ENCODE data around the gene SH2D3C. TPM values are rescaled to one million over a fixed set of nuclear protein-coding genes. Genes with fewer than 3 reads are reported as not detected.

Gene SH2D3C
- total and polyA plus RNA-seq, 7 donors, result 1.4 to 11.3 (median 5.0) TPM

- intact Hi-C loops (cut with DNase I), result no loop called here
- 45 to 80% methylated on average over 8 of the region's 8 CpGs for WGBS, 2 donors
- Histone ChIP-seq H3K9me3 (no peaks in the 10 kb centered on the region), H3K4me3 (no peak overlapping the region), H3K4me1 (peaks cover 0 to 14% (median 13%) of the 10 kb centered on the region in 4 donors), H3K36me3 (no peaks in the 10 kb centered on the region), H3K27me3 (peaks cover 16 to 74% (median 45%) of the 10 kb centered on the region in 3 donors), H3K27ac (no peak overlapping the region)
- no peak for DNase-seq
- TF ChIP-seq POLR2AphosphoS5 (IDR thresholded peaks at IDR 0.05), result no peak
- TF ChIP-seq, protein P1, sequence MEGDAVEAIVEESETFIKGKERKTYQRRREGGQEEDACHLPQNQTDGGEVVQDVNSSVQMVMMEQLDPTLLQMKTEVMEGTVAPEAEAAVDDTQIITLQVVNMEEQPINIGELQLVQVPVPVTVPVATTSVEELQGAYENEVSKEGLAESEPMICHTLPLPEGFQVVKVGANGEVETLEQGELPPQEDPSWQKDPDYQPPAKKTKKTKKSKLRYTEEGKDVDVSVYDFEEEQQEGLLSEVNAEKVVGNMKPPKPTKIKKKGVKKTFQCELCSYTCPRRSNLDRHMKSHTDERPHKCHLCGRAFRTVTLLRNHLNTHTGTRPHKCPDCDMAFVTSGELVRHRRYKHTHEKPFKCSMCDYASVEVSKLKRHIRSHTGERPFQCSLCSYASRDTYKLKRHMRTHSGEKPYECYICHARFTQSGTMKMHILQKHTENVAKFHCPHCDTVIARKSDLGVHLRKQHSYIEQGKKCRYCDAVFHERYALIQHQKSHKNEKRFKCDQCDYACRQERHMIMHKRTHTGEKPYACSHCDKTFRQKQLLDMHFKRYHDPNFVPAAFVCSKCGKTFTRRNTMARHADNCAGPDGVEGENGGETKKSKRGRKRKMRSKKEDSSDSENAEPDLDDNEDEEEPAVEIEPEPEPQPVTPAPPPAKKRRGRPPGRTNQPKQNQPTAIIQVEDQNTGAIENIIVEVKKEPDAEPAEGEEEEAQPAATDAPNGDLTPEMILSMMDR (IDR thresholded peaks at IDR 0.05), result no peak
- TF ChIP-seq POLR2A (IDR thresholded peaks at IDR 0.05), result no peak
- TF ChIP-seq EP300 (IDR thresholded peaks at IDR 0.05), result no peak
These were observed 25.3 kb downstream of the SH2D3C start for GRCh38 chr9:127753148-127753547.

- DNase-seq, result no peak
- Histone ChIP-seq H3K4me1 (peaks cover 0 to 14% (median 13%) of the 10 kb centered on the region in 4 donors), H3K36me3 (no peaks in the 10 kb centered on the region), H3K9me3 (no peaks in the 10 kb centered on the region), H3K27ac (no peak overlapping the region), H3K4me3 (no peak overlapping the region), H3K27me3 (peaks cover 16 to 59% (median 45%) of the 10 kb centered on the region in 3 donors)
- intact Hi-C loops (cut with DNase I), result no loop called here
- TF ChIP-seq, protein P1 (IDR thresholded peaks at IDR 0.05), result no peak
- no peak for TF ChIP-seq POLR2AphosphoS5 (IDR thresholded peaks at IDR 0.05)
- no peak for TF ChIP-seq EP300 (IDR thresholded peaks at IDR 0.05)
- no peak for TF ChIP-seq POLR2A (IDR thresholded peaks at IDR 0.05)
- 16 to 63% methylated on average over 10 of the region's 10 CpGs for WGBS, 2 donors
These were observed 27.0 kb downstream of the SH2D3C start for GRCh38 chr9:127751269-127752054.

DNA sequence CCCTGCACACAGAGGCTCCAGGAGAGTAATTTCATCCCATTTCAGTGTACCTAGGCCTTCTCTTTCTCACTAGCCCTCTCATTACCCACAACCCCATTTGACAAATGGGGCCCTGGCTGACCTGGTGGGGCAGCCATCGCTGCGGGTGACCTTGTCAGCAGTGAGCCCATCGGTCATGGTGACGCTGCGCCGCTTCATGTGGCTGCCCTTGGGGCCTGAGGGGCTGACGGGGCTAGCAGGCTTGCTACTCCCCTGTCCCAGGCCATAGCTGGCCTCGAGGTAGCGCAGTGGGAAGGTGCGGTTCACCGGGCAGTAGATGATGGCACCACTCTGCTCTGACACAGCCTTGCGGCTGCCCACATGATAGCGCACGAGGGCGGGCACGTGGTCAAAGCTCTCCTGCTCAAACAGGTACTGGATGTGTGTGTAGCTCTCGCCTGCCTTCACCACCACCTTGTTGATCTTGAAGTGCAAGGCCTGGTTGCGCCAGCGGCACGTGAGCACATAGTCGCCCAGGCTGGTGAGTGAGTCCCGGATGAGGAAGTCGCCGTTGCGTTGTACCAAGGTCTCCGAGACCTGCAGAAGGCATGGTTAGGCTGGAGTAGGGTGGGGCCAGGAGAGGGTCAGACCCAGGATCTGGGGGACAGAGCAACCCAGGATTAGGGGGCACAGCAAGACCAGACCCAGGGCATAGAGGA lies 29.2 kb downstream of the SH2D3C start:
- WGBS, 2 donors, result 91 to 93% methylated on average over 26 of the region's 26 CpGs
- H3K4me1 ChIP-seq, result peaks cover 0 to 3% (median 2%) of the 10 kb centered on the region in 4 donors
- no peak overlapping the region for H3K27ac ChIP-seq
- H3K4me3 ChIP-seq, result no peak overlapping the region
- no peak for DNase-seq
- H3K27me3 ChIP-seq, result peaks cover 4 to 43% (median 24%) of the 10 kb centered on the region in 3 donors
- no peaks in the 10 kb centered on the region for H3K36me3 ChIP-seq
- no peaks in the 10 kb centered on the region for H3K9me3 ChIP-seq
- TF ChIP-seq POLR2A (IDR thresholded peaks at IDR 0.05) (no peak), EP300 (IDR thresholded peaks at IDR 0.05) (no peak), POLR2AphosphoS5 (IDR thresholded peaks at IDR 0.05) (no peak)
- TF ChIP-seq, protein P1 (IDR thresholded peaks at IDR 0.05), result no peak
- intact Hi-C loops (cut with DNase I), result no loop called here

DNA sequence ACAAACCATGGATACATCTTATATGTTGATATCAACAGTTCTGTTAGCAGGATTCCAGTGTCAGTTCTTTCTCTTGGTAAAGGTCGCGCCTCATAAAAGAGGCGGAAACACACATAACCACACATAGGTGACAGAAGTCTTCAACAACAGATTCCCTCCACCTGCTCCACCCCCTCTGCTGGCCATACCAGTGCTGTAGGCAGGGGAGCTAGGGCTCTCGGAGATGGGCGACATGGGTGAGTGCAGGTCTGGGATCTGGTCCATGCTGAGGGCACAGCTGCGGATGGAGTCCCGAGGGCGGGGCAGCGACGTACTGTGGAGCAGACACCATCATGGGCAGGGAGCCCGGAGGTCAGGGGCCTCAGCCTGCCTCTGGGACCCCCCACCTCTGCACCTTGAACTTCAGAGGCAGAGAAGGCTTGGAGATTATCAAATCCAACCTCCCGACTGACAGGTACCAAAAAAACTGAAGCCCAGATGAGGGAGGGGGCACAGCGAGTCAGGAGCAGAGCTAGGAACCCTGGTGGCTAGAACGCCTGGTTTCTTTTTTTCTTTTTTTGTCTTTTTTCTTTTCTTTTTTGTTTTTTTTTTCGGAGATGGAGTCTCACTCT lies 31.4 kb downstream of the SH2D3C start:
- Histone ChIP-seq H3K27ac (no peak overlapping the region), H3K4me3 (no peak overlapping the region), H3K27me3 (peaks cover 4 to 43% (median 20%) of the 10 kb centered on the region in 3 donors), H3K9me3 (no peaks in the 10 kb centered on the region), H3K4me1 (peaks cover 0 to 9% (median 5%) of the 10 kb centered on the region in 4 donors), H3K36me3 (no peaks in the 10 kb centered on the region)
- TF ChIP-seq POLR2AphosphoS5 (IDR thresholded peaks at IDR 0.05) (no peak), POLR2A (IDR thresholded peaks at IDR 0.05) (no peak), EP300 (IDR thresholded peaks at IDR 0.05) (no peak)
- TF ChIP-seq, protein P1 (IDR thresholded peaks at IDR 0.05), result no peak
- intact Hi-C loops (cut with DNase I), result no loop called here
- DNase-seq, result no peak
- WGBS, 2 donors, result 40 to 70% methylated on average over 15 of the region's 15 CpGs

Measured in sigmoid colon (tissue), 7 donors.